Measurements from ENCODE around the gene PCDH15.

Gene PCDH15

DNA sequence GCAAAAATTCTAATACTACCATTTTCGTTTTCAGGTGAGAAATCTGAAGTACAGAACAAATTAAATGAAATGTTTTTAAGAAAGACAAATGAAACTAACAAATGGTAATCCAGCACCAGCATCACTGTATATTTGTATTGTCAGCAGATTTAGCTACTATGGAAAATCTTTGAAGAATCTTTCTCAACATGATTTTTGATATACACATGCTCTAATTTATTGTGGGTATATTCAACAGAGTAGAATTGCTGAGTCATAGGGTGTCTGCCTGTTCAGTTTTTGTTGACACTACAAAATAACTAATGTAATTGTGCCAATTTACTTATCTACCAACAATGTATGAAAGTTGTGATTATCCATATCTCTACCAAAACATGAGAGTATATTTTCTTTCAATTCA is 437.6 kb downstream of the PCDH15 start:
- no peak for DNase-seq

DNA sequence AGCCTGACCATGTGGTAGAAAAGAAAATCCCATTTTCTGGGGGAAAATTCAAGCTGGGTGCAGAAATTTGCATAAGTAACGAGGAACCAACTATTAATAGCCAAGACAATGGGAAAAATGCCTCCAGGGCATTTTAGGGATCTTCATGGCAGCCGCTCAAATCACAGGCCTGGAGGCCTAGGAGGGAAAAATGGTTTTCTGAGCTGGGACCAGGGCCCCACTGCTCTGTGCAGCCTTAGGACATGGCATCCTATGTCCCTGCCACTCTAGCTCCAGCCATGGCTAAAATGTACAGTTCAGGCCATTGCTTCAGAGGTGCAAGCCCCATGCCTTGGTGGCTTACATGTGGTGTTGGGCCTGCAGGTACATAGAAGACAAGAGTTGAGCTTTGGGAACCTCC is 459.0 kb downstream of the PCDH15 start:
- no peak for DNase-seq

DNA sequence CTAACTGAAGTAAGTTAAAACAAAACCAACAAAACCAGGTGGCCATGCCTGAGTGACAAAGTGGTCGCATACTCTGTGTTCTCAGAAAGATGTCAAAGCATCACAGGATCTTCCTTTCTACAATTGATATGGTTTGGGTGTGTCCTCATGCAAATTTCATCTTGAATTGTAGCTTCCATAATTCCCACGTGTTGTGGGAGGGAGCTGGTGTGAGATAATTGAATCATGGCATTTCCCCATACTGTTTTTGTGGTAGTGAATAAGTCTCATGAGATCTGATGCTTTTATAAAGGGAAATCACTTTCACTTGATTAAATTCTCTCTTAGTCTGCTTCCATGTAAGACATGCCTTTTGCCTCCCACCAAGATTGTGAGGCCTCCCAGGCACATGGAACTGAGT is 465.7 kb downstream of the PCDH15 start:
- DNase-seq: no peak

DNA sequence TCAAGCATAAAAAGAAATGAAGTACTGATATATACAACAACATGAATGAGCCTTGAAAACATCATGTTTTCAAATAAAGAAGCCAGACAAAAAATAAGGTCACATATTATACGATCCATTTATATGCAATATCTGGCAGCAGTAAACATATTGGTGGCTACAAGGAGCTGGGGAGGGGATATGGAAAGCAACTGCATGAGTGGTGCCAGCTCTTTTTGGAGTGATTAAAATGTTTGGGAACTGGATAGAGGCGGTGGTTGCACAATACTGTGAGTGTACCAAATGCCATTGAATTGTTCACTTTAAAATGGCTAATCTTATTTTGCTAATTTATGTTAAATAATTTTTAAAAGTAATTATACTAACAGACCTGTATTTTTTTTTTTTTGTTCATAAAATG is 481.7 kb downstream of the PCDH15 start:
- DNase-seq: no peak

DNA sequence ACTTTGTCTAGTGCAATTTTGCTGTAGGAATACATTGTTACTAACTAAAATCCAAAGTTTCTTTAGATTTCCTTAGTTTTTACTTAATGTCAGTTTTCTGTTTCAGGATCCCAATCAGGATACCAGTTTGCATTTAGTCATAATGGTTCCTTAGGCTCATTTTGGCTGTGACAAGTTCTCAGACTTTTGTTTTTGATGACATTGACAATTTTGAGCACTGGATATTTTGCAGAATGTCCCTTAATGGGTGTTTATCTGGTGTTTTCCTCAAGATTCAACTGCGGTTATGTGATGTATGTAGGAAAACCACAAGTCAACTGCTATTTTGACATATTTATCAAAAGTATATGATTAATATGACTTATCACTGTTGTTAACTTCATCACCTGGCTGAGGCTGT is 482.6 kb downstream of the PCDH15 start:
- DNase-seq: no peak

DNA sequence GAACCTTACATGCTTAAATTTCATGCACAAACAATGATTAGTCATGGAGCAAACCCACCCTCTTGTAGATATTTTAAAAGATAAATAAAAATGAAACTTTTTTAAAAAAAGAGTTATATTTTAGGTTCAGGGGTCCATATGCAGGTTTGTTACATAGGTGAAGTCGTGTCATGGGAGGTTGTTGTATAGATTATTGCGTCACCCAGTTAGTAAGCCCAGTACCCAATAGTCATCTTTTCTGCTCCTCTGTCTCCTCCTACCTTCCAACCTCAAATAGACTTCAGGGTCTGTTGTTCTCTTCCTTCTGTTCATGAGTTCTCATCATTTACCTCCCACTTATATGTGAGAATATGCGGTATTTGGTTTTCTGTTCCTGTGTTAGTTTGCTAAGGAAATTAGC is 486.6 kb downstream of the PCDH15 start:
- DNase-seq: no peak

DNA sequence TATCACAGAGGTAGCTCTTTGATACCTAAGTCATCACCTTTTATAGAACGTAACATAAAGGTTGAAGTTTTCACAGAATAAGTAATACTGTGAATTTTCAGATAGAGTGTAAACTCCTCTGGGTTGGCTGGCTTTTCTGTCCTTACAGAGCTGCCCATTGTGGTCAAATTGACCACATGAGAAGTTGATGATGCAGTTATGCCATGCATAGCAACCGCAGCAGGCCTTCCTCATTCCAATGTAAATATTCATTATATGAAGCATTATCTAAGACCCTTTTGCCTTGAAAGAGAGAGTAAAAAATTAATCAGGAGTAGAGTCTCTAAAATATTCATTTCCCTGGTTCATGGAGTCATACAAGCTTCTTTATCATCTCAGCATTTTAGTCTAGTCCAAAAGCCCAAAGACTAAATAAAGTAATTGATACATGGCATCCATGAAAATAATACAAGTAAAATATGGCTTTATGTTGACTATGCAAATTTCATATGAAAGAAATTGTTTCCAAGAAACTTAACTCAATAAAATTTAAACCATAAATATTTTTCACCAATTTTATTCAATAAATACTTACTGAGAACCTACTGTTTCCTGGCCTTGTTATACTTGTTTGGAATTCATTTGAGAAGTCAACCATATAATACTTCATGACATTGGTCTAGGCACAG is 516.4 kb downstream of the PCDH15 start:
- DNase-seq: no peak

DNA sequence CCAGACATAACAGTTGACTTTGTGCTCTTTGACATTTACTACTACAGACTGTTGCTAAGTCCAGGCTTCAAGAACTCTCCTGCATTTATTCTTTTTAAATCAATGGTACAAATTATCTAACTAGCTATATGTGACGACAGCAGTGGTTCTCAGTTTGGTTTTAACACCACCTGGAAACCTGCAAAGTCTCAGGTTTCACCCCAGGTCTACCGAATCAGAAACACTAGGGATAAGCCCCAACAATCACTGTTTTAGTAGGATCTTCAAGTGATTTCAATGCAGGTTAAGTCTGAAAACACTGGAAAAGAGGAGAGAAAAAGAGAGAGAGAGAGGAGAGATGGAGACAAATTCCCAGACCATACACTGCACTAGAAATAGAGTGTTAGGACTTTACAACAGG is 519.0 kb downstream of the PCDH15 start:
- DNase-seq: no peak

DNA sequence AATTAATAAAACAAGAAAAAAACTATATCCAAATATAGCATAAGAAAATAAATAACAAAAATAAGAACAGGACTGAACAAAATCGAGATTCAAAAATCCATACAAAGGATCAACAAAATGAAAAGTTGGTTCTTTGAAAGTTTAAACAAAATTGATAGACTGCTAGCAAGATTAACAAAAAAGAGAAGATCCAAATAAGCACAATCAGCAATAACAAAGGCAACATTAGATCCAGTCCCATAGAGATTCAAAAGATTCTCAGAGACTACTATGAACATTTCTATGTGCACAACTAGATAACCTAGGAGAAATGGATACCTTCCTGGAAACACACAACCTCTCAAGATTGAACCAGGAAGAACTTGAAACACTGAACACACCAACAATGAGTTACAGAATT is 534.6 kb downstream of the PCDH15 start:
- no peak for DNase-seq

DNA sequence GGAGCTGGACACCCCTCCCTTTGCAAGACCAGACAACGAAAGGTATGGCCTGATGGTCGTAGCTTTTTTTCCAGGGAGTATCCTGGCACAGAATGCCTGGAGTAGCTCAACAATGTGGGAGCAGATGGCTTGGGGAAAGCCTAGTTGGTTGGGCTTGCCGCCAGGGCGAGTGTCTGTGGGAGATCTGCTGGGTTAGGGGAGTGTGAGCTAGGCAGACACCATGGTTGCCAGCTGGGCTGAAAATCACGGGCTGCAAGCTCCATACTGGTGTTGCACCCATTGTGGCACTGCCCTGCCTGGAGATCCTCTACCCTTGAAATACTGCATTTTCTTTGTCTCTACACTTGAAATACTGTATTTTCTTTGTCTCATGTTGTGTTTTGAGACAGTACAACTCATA is 538.3 kb downstream of the PCDH15 start:
- no peak for DNase-seq

DNA sequence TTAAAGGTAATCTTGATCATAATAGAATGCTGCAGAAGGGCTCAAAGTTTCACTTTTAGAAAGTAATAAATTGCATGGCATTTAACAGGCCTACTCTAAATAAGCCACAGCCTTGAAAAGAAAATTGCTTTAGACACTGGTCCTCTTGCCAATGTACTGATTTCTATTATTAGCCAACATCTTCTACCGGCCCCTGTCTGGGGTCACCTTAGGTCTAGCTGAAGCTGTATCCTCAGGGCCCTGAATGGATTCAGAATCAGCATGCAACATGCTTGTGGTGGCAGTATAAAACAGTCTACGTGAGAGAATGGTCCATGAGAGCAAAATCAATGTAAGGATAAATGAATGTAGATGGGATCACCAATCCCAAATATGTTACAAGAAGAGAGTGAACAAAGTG is 541.9 kb downstream of the PCDH15 start:
- DNase-seq: no peak

DNA sequence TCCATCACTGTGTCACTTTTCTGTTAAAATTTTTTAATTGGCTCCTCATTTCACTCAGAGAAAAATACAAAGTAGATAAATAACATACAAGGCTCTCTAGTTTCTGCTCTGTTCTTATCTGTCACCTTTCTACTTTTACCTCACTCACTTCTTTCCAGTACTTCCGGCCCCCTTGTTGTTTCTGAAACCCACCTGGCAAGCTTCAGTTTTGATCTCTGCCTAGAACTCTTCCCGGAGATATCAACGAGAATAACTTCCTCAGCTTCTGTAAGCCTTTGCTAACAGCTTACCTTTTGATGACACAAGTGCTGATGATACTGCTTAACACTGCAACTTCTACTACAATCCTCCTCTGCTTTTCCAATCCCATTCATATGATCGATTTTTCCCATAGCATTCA is 566.2 kb downstream of the PCDH15 start:
- DNase-seq: no peak

DNA sequence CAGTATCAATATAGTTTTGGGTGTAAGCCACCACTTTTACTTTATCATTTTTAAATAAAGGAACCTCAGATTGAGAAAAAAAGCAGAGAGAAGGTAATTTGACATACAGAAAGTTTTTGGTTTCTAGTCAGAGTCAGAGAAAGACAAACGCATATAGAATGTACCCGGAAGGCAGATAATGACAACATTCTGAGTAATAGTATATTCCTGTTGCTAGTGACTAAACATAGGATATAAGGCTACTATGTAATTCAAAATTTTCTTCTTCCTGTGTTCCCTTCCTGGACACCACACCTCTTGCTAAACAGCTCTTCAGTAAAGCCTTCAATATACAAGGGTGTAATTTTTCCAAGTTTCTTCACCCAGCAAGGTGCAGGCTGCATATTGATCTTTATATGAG is 597.6 kb downstream of the PCDH15 start:
- no peak for DNase-seq

DNA sequence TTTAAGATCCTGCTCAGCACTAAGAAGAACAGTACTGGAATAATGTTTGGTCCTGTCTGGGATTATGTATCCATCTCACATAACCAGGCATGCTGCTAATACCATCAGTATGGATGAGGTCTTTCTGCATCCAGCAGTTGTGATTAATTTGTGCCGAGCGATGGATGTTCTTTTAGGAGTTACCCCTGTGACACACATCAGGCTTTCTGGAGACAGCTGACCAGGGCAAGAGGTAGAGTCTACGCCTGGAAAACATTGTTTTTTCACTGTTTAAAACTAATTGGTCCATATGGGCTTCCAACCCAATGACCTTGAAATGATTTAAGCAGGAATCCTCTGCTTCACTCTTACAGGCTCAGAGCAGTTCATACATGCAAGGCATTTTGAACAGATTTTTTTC is 603.0 kb downstream of the PCDH15 start:
- DNase-seq: no peak

DNA sequence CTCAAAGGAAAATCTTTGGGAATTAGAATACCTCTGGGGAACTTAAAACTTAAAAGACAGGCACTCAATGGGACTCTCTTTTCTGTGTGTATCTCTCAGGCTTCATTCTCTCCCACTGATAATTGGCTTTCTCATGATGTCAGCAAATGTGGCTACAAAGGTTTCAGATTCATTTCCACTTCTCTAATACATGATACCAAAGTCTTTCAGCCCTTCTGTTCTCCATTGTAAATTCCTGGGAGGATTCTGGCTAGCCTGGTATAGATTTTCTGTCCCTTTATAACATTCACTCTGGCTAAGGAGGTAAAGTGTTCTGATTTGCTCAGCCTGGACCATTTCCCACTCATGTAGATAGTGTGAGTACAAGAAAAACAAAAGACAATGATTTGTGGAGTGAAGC is 606.2 kb downstream of the PCDH15 start:
- no peak for DNase-seq

DNA sequence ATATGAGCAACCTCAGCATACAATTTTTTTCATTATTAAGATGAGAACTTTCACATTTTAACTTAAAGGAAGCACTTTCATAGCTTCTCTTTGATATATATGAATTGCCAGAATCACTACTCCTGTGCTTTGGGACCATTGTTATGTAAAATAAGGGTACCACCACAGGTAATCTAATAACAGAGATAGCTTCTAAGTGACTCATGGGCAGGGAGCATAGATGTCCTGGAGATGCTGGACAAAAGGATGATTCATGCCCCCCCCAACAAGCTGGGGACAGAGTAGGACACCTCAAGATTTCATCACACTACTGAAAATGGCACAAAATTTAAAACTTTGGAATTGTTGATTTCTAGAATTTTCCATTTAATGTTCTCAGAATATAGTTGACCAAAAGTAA is 641.1 kb downstream of the PCDH15 start:
- DNase-seq: no peak

DNA sequence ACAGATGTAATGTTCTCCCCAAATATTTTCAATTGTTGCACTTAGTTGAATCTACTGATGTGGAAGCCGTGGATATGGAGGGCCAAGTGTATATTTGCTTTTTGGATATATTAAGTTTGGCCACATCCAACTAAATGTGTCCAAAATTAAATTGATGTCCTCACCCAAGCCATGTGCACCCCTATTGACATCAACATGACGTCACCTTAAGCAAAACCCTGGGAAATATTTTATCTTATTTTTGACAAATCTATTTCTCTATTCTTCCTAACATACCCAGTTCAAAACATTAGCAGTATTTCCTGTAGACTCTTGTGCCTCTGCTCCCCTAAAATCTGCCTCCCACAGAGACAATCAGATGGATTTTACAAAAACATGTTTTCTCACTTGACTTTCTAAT is 652.5 kb downstream of the PCDH15 start:
- DNase-seq: no peak

DNA sequence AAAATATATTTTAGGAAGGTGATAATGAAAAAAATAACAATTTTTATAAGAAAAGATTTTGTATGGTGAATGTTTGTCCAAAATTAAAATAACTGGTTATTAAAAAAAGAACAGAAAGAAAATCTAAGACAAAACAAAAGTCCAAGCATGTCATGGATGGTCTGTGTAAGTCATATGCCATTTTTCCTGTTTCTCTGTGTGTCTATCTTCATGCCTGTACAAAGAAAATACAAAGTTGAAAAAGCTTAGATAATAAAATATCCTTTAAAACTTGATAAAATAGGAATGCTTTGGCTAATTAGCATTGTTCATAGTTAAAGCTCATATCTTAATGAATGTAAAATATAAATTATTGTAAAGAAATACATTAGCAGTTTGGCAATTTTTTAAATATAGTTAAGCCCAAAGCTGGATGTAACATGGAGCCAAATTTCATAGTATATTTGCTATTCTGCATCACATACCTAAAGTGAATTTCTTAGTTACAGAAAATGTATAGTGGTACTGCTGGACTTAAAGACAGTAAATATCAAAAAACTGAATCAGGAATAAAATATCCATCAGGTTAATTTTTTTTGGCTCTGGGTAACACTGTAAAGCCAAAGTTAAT is 661.1 kb downstream of the PCDH15 start:
- no peak for DNase-seq

DNA sequence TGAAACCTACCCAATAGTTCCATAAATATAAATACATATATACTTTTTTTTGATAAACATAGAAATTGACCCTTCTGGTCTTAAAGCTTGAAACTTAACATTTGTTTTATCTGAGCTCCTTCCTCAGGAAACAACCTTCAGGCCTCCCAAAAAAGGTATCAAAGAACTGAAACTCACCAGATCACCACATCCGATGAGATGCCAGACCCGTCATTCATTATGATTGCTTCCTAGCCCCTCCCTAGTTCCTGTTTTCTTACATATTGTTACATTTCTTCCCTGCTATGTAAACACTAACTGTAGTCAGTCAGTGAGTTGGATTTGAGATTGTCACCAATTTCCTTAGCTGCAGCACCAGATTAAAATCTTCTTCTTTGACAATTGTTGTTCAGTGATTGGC is 663.6 kb downstream of the PCDH15 start:
- no peak for DNase-seq

DNA sequence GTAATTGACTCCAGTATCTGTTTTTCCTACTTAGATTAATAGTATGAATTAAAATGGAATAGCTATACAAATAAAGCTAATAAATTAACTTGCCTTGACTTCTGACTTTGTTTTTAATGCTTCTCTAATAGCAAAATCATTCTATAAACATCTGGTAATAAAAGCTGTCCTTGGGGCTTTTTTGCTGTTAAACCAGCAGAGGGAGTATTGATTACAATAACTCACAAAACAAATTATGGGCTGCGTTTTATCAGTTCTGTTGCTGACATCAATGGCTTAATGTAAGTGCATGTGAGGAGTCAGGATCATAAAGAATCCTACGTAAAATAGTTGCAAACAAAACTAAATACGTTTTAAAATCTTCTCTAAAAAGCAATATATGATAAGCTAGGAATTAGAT is 667.8 kb downstream of the PCDH15 start:
- no peak for DNase-seq

DNA sequence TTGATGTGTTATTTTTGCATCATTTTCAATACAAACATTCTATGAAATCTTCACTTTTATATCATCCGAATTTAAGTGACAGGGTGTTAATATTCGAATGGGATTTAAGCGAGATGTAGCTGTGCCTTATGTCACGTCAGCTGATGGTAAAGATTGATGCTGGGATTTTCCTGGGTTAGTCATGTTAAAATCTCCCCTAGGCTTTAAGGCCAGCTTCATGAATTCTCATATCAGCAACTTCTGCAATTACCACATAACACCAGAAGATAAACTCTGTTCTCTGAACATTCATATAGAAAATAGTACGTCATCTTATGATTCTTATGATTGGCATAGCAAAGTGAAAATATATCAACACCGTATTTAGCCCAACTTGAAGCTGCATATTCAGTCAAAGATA is 669.2 kb downstream of the PCDH15 start:
- no peak for DNase-seq

DNA sequence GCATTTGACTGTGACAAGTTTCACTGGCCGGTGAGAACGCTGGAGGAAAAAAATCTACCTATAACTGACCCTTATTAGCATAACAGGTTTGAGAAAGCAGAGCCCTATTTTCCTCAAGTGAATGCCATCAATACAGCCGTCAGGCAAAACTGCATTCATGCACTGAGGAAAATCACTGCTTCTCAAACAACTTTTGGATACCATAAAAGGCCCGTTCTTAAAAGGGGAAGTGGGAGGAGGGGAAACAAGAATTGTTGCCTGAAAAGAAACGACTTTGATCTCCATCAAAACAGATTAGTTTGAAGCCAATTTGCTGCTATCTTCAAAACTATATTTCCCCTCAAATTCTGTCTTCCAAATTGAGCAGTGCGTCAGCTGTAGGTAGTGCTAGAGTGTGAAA is 670.6 kb downstream of the PCDH15 start:
- no peak for DNase-seq

DNA sequence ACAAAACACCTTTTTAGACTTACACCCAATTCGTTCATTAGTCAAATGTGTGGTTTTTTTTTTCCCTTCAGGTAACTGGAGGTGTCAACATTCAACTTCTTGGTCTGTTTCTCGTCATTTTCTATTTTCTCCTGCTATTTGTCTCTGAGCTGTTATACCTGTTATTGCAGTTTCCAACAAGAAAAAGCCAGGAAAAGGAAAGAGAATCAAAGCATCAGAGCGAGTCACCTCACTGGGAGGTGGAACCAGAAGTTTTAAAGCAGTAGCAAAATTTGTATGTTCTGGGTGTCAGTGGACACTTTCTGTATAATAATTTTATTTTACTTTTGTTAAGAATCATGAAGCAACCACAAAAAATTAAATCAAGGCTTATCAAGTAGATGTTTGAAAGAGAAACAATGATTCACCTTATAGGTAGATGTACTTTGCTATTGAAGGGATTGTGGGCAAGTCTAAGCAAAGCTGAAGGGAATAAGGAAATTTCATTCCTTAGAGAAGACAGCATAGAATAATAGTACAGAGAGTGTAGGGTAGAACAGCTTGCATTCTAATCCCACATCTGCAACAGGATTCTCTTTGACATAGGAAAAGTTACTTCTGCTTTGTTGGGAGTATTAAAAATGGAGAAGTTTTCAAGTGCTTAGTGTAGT is 675.8 kb downstream of the PCDH15 start:
- DNase-seq: no peak

DNA sequence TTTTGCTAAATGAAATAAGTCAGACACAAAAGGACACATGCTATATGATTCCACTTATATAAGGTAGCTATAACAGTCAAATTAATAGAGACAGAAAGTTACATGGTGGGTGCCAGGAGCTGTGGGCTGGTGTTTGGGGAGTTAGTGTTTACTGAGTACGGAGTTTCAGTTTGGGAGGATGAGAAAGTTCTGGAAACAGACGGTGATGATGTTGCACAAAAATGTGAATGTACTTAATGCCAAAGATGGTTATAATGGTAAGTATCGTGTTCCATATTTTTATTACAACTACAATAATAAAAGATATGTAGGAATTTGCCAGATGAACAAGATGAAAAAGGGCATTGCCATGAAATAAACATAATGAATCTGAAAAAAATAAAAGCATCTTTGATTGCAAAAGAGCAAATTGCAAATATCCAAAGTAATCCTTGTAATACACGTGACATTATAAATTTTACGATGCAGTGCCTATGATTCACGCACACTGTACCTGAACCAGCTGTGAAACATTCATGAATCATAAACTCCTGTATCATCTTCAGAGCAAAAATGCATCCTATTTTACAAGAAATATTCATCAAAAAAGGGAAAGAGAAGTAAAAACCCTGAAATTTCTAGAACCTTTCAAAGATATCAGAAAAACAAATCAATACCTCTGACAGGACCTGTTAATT is 676.7 kb downstream of the PCDH15 start:
- DNase-seq: no peak

Data from CD4-positive, alpha-beta T cell treated with Interferon gamma for 1 hour (primary cell).